Muscle of back (tissue), 13 donors: ENCODE measurements around the gene AGL. TPM values are rescaled to one million over a fixed set of nuclear protein-coding genes. Genes with fewer than 3 reads are reported as not detected.
"Not testable (repeated sequence)": the region's sequence is repeated elsewhere in the genome, so short reads cannot be mapped to it uniquely, and the experiment has no call there.

Experiments
- DNase-seq, 3 donors: peaks; one replicate each; pipeline versions ENCODE4 v3.0.0 to v3.0.0-alpha.2; 2013
- long read RNA-seq, 9 donors: transcript quantifications; one replicate each; lab custom pipeline, GENCODE V29; 2026
- polyA plus RNA-seq, 10 donors: library from polyadenylated mRNA; unstranded; fragments of 120-200 nt; gene quantifications; one replicate each; pipeline ENCODE4 v1.2.1, GENCODE V29; 2013; ENCODE audit not compliant: insufficient read length in 10 of 10

Gene AGL
- 100 to 1,000 TPM; 127 to 325 (median 210) TPM for polyA plus RNA-seq
- long read RNA-seq, donor 1, full-length matches to known transcripts: 10 of 108 reads
- long read RNA-seq, donor 1, partial matches to known transcripts: 98 of 108 reads
- long read RNA-seq, donor 1, other reads (novel, unspliced or antisense): 0 of 108 reads
- long read RNA-seq, donor 2, full-length matches to known transcripts: 9 of 76 reads
- long read RNA-seq, donor 2, partial matches to known transcripts: 67 of 76 reads
- long read RNA-seq, donor 2, other reads (novel, unspliced or antisense): 0 of 76 reads
- long read RNA-seq, donor 3: 0 reads
- long read RNA-seq, donor 4, full-length matches to known transcripts: 3 of 120 reads
- long read RNA-seq, donor 4, partial matches to known transcripts: 117 of 120 reads
- long read RNA-seq, donor 4, other reads (novel, unspliced or antisense): 0 of 120 reads
- long read RNA-seq, donor 5, full-length matches to known transcripts: 8 of 67 reads
- long read RNA-seq, donor 5, partial matches to known transcripts: 59 of 67 reads
- long read RNA-seq, donor 5, other reads (novel, unspliced or antisense): 0 of 67 reads
- long read RNA-seq, donor 6, full-length matches to known transcripts: 10 of 184 reads
- long read RNA-seq, donor 6, partial matches to known transcripts: 174 of 184 reads
- long read RNA-seq, donor 6, other reads (novel, unspliced or antisense): 0 of 184 reads
- long read RNA-seq, donor 7, full-length matches to known transcripts: 1 of 71 reads
- long read RNA-seq, donor 7, partial matches to known transcripts: 70 of 71 reads
- long read RNA-seq, donor 7, other reads (novel, unspliced or antisense): 0 of 71 reads
- long read RNA-seq, donor 8, full-length matches to known transcripts: 2 of 55 reads
- long read RNA-seq, donor 8, partial matches to known transcripts: 53 of 55 reads
- long read RNA-seq, donor 8, other reads (novel, unspliced or antisense): 0 of 55 reads
- long read RNA-seq, donor 9: 0 reads

DNA sequence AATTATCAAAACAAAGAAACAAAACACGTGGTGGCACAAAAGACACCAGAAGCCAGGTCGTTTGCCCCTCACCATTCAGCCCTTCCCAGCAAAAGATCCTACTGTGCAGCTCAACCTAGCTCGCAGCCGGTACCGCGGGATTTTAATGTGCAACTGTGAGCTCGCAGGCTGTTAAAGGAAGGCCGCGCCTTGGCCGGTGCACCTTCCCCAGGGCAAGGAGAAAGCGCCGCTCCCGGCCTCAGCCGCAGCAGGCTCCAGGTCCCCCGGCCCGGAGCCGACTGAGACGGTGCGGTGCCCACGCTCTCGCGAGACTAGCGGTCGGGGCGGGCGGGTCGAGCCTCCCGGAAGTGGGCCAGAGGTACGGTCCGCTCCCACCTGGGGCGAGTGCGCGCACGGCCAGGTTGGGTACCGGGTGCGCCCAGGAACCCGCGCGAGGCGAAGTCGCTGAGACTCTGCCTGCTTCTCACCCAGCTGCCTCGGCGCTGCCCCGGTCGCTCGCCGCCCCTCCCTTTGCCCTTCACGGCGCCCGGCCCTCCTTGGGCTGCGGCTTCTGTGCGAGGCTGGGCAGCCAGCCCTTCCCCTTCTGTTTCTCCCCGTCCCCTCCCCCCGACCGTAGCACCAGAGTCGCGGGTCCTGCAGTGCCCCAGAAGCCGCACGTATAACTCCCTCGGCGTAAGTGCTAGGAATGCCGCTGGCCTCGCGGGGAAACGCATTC is at the start of gene AGL:
TSS of gene AGL (plus strand) at position 618 of the 715 bp plus-strand sequence. CDS start 682 bp downstream, outside the sequence.
- peak; percentile 69 to 94 (median 85) for DNase-seq

DNA sequence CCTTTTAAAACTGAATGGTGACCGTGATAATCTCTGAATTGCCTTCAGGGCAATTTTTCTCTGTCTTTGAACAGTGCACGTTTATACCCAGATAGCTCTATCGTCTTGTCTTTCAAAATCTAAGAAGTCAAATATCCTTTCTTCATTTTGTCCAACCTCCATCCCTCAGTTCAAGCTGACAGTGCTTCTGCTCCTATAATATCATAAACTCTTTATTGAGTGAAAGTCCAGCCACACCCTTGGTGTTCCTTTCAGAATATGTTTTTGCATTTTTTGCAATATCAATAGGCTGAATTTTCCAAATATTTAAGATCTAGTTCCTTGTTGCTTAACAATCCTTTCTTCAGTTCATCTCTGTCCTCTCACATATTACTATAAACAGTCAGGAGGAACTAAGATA is 48.6 kb upstream of the AGL start:
- no peak for DNase-seq

DNA sequence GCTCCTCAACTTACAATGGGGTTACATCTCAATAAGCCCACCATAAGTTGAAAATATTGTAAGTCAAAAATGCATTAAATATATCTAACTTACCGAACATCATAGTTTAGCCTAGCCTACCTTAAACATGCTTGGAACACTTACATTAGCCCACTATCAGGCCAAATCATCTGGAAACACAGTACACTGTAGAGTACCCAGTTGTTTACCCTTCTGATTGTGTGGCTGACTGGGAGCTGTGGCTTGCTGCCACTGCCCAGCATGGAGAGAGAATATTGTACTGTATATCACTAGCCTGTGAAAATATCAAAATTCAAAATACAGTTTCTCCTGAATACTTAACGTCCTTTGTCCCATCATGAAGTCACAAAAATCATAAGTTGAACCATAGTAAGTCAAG is 43.3 kb upstream of the AGL start:
- no peak for DNase-seq

DNA sequence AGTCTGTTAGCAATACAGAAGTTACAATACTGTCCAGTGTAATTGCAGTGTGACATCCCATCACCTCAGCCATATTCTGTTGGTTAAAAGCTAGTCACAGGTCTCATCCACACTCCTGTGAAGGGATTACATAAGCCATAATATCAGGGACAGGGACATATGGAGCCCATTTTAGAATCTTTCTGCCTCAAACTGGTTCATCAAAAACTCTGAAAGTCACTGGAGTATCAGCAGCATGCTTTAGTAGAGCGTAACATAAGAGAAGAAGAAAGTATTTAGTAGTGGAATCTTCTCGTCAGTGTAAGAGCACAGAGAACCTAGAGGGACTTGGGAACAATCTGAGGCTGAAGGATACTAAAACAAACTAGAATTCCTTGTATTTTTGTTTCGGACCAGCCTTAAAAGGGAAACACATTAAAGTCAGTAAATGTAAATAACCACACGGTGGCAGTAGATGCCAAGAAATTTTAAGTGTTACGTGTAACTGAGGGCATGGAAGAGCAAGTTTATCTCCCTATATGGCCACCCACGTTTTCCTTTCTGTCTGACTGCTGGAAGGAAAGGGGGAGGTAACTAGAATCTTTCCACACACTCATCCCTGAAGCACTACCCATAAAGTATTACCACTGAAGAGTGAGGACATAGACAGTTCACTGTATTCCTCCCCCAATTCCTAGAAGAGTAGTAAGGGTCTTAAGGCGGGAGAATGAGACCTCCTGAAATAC is 41.6 kb upstream of the AGL start:
- DNase-seq: peak; percentile 85 to 94 (median 92)

DNA sequence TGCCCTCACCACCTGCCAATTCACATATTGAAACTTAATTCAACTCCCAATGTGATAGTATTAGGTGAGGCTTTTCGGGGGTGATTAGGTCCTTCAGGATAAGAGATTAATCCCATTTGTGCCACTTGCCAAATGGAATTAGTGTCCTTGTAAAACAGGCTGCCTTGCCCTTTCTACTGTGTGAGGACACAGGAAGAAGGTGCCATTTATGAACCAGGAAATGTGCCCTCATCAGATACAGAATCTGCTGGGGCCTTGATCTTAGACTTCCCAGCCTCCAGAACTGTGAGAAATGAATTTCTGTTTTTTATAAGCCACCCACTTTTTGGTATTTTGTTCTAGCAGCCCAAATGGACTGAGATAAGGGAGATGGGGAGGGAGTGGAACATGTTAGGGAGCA is 39.1 kb upstream of the AGL start:
- DNase-seq: no peak

DNA sequence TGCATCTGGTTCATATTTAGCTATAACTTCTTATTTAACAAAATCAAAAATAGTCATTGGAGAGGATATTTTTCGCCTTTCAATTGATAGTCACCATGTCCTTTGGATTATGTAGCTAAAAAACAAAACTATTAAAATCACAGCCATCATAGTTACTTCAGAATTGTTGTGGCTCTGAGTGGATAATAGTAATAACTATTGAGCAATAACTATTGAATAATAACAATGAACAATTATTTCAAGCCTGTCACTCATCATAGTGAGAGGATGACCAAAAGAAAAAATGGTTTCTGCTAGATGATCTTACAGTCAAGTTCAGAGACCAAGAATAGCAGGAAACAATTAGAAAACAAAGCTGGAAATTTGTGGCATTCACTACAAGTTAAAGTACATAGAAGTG is 38.4 kb upstream of the AGL start:
- no peak for DNase-seq

DNA sequence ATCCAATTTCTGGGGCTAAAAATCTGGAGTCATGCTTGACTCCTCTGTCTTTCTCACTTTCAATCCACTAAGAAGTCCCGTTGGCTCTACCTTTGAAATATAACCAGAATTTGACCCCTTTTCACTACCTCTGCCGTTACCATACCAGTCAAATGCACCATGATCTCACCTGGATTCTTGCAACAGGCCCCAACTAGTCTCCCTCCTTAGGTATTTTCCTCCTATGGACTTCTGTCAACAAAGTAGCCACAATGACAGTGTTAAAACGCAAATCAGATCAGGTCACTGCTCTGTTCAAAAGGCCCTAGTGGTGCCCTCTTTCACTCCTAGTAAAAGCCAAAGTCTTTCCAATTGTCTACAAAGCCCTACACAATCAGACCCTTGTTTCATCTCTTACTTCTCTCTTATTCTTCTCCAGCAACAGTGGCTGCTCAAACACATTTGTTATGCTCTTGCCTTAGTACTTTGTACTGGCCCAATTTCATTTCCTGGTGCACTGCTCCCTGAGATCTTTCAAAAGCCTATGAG is 35.7 kb upstream of the AGL start:
- no peak for DNase-seq

DNA sequence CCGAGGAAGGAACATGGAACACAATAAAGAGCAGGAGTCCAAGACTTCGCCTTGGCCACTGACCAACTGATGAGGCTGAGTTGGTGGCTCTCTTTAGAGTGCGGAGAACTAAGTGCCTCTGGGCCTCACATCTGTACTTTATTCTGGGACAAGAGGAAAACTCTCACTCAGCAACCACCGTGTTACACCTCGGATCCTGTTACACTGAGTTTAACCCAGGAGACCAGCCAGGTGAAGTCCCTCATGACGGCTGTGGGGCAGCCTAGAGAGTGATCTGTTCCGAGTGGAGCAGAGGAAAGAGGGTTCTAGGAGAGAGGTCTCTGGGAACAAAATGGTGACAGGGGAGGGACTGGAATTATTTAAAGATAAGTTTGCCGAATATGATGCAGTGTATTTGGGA is 33.5 kb upstream of the AGL start:
- DNase-seq: peak in 1 of 3 donors; percentile 20

DNA sequence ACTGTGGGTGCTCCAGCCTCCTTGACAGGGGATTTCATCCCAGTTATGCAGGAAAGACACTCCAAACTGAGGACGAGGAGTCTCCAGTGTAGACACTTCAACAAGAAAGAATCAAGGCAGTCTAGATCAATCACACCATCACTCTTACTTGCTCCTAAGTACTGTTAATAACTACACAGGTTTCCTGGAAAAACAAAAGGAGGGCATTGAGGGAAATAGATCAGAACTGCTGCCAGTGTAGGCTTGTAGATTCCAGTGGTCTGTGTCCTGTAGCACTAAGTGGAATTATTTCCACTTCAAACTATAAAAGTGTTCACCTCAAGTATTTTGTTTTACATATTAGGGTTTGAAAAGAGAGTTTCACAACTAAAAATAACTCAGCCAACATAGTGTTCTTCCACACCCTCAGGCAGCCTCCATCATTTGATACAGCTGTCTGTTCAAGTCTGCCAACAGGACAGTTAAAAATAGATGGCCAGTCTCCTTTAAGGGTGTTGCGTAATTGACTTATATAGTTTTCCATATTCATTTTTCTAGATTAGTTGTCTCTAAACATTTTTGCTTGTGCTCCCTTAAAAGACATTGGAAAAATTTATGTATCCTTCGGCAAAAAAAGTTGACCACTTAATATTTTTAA is 32.0 kb upstream of the AGL start:
- DNase-seq: peak; percentile 23 to 56 (median 42)

DNA sequence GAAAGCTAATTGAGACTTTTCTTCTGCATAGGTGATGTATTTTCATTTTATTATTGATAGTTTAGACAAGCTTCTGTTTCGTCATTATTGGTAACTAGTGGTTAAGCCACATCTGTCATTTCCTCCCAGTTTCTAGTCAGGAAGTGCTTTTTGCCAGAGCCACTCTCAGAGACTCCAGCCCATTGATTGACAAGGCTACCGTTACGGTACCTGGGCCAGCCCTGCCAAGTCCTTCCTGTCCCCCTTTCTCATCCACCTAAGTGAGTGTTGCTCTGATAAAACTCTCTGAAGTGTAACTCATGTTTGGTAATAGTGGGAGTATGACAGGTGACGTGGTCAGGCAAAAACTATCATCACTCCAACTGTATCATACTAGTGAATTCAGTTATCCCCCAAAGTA is 29.6 kb upstream of the AGL start:
- DNase-seq: no peak

DNA sequence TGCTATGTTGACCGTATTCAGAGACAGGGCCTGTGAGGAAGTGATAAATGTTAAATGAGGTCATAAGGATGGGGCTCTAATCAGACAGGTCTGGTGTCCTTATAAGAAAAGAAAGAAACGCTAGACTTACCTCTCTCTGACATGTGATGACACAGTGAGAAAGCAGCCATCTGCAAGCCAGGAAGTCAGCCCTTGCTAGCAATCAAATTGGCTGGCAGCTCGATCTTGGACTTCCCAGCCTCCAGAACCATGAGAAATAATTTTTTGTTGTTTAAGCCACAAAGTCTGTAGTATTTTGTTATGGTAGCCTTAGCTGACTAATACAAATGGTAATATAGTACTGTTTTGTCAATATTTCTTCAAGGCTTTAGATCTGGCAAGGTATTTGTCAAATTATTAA is 25.1 kb upstream of the AGL start:
- DNase-seq: no peak

DNA sequence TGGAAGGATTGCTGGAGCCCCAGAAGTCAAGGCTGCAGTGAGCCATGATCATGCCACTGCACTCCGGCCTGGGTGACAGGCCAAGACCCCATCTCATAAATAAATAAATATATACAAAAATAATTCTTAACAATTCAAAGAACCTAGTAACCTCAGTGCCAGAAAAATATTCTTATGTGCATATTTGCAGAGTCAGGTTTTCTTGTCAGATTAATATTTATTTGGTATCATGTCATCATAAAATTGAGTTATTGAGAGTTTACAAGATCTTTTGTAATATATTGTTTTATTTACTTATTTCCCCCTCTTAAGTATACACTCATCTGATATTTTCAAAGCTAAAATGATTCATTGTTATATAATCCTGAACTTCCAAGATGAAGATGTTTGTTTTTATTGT is 24.5 kb upstream of the AGL start:
- no peak for DNase-seq

DNA sequence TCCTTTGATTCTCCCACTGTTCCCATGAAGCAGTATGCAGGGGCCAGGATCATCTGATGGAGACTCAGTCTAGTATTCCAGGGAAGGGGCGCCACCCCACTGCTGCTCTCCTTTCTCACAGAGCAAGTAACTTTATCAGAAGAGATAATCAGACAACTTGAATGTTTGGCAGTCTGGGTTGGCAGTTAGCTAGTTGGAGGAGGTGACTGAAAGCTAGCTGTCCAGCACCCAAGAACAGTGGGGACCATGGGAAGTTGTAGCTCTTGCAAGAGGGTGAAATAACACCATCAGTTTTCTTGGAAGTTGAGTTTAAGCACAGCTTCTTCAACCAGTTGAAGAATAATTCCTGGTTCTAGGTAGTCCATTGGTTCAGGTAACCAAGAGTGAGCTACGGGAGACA is 22.2 kb upstream of the AGL start:
- no peak for DNase-seq

DNA sequence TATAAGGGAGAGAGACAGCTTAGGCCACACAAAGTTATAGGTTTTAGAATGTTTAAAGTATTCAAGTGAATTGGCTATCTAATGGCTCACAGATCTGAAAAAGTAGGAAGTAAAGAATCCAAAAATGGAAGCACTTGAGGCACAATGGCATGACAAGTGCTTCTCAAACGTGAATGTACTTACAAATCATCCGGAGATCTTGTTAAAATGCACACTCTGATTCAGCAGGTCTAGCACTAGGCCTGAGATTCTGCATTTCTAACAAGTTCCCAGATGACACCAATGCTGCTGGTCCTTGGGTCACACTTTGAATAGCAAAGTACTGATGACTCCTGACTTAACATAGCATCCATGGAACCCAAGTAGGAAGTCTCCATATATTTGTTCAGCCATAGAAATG is 20.9 kb upstream of the AGL start:
- no peak for DNase-seq

DNA sequence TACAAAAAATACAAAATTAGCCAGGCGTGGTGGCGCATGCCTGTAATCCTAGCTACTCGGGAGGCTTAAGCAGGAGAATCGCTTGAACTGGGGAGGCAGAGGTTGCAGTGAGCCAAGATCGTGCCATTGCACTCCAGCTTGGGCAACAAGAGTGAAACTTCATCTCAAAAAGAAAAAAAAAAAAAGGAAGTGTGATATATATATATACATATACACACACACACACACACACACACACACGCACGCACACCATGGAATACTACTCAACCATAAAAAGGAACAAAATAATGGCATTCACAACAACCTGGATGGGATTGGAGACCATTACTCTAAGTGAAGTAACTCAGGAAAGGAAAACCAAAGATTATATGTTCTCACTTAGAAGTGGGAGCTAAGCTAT is 16.2 kb upstream of the AGL start:
- DNase-seq: not testable (repeated sequence)

DNA sequence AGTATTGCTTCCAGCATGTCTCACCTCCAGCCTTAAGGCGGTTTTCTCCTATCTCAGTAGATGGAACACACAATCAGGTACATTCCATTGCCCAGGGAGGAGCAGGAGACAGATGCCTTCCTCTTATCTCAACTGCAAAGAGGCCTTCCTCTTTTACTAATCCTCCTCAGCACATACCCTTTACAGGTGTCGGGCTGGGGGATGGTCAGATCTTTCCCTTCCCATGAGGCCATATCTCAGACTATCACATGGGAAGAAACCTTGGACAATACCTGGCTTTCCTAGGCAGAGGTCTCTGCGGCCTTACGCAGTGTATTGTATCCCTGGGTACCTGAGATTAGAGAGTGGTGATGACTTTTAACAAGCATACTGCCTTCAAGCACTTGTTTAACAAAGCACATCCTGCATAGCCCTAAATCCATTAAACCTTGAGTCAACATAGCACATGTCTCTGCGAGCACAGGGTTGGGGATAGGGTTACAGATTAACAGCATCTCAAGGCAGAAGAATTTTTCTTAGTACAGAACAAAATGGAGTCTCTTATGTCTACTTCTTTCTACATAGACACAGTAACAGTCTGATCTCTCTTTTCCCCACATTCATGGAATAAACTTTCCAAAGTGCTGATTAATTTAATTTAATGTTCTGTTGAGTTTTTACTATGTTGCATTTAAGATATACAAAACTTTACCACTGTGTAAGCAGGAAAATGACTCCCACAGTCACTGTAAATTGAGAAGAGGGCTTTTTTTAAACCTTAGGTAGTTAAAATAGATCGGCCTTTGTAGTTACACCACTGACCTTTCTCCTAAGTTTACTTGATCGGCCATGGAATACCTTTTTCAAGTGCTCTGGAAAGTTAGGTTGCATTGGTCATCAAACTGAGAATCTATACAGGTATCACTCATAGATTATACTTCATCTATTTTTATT is 13.7 kb upstream of the AGL start:
- DNase-seq: not testable (repeated sequence)

DNA sequence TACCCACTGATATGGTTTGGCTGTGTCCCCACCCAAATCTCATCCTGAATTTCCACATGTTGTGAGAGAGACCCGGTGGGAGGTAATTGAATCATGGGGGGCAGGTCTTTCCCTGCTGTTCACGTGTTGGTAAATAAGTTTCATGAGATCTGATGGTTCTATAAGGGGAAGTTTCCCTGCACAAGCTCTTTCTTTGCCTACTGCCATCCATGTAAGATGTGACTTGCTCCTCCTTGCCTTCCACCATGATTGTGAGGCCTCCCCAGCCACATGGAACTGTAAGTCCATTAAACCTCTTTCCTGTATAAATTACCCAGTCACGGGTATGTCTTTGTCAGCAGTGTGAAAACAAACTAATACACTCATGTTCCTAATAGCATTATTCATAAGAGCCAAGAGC is 9.8 kb upstream of the AGL start:
- DNase-seq: not testable (repeated sequence)

DNA sequence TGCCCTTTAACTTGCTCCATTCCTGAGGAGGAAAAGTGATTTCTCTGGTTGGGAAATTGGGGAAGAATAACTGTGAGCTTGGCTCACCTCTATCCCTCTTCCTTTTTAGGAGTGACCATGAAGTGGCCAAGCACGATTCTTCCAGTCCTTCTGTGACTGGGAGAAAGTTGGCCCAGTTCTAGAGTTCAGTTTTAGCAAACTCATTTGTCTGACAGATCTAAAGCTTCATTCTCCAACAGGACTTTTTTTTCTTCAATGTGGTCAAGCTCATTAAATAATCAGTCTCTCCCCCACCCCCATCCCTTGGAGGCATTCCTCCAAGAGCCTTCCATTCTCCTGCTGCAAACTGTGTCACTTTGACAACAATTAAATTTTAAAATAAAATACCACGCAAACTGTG is 6.4 kb upstream of the AGL start:
- no peak for DNase-seq

DNA sequence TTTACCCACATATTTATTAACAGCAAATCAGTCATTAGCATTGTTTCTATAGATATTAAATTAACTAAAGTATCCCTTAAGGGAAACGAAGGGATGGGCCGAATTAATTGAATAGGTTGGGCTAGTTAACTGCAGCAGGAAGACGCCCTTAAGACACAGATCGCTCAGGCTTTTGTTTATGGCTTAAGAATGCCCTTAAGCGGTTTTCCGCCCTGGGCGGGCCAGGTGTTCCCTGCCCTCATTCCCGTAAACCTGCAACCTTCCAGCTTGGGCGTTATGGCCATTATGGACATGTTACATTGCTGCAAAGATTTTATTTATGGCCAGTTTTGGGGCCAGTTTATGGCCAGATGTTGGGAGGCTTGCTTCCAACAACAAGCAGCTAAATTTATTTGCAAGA is 5.0 kb upstream of the AGL start:
- DNase-seq: not testable (repeated sequence)

DNA sequence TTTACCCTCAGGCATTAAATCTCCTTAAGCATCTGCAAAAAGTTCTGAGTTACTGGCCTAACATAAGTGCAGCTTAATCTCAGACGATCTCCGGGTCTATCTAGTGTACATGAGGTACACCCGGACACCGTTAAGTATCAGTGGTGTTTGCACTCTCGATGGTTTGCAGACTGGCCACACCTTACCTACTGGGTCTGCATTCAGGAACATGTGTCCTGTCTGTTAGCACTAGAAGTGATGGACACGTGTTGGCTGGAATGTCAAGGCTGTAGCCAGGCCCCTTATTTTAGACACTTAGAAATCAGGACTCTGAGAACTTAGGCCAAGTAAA is 783 bp upstream of the AGL start:
- DNase-seq: peak in 1 of 3 donors; percentile 26
